SKM-1 (cell line): ENCODE measurements around the gene MED8.
A peak's percentile ranks its signal among the peaks of the same experiment; 100 is the strongest.
"Not testable (repeated sequence)": the region's sequence is repeated elsewhere in the genome, so short reads cannot be mapped to it uniquely, and the experiment has no call there.

Experiments used
- DNase-seq: peaks from one replicate; lab custom pipeline; 2025; ENCODE audit not compliant: unreplicated experiment; lab: John Stamatoyannopoulos, UW

Gene MED8

DNA sequence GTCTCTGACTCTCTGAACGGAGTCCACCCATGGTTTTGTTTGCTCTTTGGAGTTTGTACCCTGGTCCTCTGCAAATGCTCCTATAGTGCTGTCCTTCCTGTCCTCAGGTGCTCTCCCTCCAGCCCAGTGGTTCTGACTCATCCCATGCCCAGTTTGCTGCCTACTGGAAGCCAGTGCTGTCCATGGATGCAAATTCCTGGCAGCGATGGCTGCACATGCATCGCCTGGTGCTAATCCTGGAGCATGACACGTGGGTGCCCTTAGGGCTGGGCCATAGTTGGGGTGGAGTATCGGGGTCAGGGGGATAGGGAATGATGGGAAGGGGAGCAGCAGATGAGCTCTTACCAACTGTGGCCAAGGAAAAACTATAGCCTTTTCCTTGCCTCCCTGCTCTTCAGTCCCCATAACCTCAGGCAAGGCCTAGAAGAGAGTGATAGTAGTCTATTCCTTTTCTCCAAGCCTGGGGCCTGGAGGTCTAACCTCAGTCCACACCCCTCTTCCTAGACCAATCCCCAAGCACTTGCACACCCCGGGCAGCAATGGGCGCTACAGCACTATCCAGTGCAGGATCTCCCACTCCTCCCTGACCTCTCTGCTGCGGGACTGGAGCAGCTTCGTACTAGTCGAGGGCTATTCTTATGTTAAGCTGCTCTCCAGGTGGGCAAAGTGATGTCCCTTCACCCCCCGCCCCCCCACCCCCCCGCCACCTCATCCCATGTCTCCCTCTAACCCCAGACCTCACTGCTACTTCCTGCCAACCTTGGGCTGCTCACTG is 32.6 kb upstream of the MED8 start:
- no peak for DNase-seq

DNA sequence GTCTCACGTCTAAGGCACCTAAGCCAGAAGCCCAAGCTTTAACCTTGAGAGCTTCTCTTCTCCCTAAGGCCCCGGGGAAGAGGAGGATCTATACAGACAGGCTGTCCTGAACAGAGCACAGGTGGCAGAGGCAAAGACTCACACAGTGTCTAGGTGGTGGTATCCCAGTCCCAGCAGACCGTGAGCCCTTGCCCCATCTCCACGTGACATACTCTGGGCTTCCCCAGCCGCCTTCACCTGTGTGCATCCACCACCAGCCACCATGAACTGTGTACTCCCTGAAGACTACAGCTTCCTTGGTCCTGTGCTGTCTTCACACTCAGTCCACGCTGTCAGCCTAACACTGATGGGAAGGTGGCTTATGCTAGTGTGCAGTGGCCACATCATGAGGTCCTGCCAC is 31.8 kb upstream of the MED8 start:
- no peak for DNase-seq

DNA sequence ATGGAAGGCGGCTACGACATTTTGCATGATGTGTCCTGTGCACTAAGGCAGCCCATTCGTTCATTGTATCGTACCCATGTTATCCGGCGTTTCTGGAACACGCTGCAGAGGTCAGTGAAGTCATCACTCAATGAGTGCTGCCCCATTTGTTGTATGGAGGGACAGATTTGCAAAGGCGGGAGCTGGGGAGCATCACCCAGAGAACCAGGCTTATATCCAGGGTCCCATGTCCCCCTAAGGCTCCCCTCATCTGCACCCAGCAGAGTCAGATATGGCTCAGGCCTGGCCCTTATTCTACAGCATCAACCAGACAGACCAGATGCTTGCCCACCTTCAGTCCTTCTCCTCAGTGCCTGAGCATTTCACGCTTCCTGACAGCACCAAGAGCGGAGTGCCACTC is 31.3 kb upstream of the MED8 start:
- DNase-seq = no peak

DNA sequence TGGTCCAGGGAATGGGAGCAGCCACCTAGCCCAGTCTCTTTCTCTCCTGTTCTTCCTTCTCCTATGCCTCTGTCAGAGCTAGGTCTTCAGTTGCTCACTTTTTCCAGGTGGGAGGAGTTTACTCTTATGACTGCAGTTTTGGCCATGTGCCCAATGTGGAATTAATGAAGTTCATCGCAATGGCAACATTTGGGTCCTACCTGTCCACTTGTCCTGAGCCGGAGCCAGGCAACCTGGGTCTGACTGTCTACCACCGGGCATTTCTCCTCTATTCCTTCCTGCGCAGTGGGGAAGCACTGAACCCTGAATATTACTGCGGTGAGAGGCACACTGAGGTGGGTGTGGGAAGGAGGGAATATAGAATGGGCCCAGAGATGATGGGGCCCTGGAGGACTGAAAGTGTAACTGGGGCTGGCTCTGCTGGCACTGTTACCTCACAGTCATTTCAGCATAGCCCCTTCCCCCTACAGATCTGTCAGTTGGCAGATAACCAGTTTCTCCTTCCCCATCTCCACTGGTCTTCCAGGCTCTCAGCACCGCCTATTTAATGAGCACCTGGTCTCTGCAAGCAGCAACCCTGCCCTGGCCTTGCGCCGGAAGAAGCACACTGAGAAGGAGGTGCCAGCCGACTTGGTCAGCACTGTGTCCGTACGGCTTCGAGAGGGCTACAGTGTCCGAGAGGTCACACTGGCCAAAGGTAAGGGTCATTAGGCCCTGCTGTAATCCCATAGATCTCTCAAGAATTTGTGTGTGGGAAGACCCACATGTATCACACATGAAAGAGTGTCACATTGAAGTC is 30.2 kb upstream of the MED8 start:
- no peak for DNase-seq

DNA sequence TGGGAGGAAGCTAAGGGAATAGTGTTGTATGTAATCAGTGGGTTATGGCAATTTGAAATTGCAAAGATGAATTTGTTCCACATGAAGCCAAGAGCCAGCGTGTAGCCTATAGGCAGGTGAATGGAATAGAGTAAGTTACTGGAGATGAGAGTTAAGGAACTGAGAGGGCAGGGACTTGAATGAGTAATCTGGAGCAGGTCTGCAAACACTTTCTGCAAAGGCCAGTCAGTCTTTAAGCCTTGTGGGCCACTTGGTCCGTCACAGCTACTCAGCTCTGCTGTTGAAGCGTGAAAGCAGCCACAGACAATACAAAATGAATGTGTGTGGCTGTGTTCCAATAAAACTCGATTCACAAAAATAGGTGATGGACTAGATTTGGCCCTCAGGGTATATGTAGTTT is 29.3 kb upstream of the MED8 start:
- no peak for DNase-seq

DNA sequence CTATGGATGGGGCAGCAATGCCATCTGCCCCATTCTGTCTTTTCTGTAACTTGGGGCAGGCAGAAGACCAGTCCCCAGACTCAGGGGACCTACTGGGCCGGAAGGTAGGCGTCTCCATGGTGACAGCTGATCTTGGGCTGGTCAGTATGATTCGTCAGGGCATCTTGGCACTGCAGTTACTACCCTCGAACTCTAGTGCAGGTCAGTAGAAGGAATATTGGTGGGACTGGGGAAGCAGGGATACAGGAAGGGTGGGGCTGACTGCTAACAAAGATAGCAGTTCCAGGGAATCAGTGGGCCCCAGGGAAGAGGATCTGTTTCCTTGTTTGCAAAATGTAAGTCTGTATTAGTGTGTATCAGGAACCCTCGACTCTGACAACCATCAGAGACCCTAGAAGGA is 26.3 kb upstream of the MED8 start:
- DNase-seq = no peak

DNA sequence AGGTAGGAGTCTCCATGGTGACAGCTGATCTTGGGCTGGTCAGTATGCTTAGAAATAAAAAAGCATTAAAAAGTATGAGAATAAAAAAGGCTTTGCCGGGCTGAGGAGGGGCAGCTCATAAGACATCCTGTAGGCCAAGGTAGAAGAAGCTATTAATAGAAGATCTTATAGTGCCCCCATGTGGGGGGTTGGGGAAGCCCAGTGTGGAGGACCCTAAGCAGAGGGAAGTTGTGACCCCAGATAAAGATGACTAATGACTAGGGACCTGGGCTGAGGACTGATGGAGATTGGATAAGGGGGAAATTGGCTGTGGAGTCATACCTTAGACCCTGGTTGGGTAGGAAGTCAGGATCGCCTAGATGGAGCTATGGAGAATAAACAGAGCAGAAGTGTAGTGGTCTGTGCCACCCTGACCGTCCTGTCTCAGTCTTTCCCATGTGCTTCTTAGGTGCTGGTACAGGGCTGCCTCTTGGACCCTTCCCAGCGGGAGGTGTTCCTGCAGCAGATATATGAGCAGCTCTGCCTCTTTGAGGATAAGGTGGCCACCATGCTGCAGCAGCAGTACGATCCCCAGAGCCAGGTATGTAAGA is 25.1 kb upstream of the MED8 start:
- DNase-seq = peak; percentile 20

DNA sequence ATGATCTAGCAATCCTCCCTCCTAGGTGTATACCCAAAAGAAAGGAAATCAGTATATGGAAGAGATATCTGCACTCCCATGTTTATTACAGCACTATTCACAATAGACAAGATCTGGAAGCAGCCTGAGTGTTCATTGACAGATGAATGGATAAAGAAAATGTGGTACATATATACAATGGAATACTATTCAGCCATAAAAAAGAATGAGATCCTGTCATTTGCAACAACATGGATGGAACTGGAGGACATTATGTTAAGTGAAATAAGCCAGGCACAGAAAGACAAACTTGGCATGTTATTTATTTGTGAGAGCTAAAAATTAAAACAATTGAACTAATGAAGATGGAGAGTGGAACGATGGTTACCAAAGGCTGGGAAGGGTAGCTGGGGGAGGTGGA is 23.8 kb upstream of the MED8 start:
- not testable (repeated sequence) for DNase-seq

DNA sequence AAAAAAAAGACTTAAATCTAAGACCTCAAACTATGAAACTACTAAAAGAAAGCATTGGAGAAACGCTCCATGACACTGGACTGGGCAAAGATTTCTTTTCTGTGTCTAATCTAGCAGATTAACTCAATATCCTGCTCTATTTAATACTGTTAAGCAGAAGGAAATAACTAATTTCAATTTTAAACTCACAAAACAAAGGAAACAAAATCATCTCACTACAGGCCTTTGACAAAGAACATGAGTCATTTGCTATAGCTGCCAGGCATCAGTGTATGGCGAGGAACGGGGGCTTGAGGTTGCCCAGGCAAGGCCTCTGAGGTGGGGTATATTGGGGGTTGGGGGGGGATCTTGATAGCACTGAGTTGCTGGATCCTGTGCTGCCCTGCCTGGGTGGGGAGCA is 21.0 kb upstream of the MED8 start:
- DNase-seq = no peak

DNA sequence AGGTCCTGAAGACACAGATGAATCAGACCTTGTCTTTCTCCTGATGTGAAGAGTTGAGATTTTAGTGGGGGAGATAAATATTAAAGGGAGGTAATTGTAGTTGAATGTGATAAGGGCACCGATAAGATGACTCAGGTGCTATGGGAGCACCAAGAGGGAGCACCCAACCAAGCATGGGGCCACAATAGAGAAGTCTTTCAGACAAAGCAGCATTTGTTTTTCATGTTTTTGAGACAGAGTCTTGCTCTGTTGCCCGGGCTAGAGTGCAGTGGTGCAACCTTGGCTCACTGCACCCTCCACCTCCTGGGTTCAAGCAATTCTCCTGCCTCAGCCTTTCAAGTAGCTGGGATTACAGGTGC is 16.3 kb upstream of the MED8 start:
- DNase-seq = no peak

DNA sequence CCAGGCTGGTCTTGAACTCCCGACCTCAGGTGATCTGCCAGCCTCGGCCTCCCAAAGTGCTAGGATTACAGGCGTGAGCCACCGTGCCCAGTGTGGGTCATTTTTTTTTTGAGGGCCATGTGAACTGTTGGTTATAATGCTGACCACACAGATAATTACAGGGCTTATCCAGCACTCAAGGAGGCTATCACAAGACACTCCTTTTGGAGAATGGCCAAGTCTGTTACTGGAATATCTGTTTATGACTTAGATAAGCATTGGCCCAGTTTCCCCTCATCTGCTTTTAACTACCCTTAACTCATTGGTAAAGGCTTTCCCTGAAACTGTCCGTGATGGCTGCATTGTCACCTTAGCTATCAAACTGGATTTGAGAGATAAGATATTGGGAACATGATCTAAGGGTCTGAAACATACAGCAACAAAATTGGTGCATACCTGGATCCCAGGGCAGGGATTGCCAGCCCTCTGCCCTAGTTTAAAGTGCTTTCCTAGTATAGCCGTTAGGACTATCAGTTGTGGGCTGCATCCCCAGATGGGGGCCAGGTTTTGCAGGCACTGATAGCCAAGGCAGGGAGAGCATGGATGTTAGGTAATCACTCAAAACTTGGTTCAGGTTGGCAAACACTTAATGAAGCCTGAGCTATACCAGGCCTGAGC is 15.7 kb upstream of the MED8 start:
- DNase-seq = no peak

DNA sequence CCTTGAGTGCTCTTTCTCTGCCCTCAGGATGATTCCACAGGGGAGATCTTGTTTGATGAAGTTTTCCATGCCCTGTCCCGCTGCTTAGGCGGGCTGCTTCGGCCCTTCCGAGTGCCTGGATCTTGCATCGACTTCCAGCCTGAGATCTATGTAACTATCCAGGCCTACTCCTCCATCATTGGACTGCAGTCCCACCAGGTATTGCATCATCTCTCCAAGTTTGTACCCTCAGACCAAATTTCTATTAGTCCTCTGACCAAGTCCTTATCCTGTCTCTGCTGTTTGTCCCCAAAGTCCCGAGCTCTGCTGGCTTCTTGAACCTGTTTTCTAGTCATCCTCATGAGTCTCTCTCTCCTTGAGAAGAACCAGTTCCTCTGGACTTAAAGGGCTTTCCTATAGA is 14.8 kb upstream of the MED8 start:
- DNase-seq = no peak

DNA sequence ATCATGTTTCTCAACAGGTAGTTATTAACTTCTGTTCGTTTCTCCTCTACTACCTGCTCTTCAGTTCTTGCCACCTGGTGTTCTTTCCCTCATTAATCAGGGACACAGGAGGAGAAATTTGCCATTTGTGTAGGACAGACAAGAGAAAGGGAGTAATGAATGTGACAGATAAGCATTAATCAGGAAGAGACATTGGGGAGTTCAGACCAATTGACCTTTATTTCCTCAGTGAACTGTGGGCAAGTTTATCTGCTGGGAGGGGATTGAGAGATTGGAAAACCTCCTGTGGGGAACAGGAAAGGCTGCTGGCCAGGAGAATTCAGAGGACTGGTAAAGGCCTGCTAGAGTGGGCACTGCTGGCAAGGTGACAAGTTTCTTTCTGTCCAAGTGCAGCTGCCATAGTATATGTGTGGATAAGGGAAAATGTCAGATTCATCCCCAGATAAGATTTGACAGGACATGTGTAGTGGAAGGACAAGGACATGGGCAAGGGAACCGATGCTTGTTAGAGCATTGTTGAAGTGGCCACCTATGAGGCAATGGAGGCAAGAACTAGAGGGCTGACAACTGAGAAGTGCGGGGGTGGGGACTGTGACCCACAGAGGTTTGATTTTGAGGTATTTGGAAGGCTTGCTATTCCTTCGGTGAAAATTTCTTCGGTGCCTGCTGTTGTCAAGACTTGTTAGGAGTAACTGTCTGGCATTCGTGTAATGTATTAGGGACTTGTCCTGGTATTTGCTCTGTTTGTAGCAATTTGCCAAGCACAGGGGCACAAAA is 12.7 kb upstream of the MED8 start:
- no peak for DNase-seq

DNA sequence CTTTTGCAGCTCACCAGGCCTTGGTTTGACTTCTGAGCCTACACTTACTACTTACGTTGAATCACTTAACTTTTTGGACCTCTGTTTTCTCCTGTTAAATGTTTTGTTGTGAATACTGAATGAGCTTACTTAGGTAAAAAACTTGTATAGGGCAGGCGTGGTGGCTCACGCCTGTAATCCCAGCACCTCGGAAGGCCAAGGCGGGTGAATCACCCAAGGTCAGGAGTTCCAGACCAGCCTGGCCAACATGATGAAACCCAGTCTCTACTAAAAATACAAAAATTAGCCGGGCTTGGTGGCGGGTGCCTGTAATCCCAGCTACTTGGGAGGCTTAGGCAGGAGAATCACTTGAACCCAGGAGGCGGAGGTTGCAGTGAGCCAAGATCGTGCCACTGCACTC is 10.8 kb upstream of the MED8 start:
- not testable (repeated sequence) for DNase-seq

DNA sequence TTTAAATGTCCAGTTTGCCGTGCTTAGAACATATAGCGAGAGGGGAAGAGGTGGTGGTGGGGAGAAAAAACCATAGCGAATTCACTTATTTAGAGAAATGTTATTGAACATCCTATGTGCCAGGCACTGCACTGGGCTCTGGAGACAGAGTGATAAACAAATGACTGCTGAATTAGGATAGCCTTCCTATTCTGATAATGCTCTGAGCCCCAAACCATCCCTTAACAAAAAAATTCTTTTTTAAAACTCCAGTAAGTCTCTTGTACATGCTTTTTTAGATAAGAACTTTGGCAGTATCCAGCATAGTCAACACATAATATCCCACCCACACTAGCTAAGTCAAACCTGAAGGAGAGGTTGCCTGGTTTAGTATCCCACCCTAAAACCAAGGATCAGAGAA is 8.6 kb upstream of the MED8 start:
- DNase-seq = no peak

DNA sequence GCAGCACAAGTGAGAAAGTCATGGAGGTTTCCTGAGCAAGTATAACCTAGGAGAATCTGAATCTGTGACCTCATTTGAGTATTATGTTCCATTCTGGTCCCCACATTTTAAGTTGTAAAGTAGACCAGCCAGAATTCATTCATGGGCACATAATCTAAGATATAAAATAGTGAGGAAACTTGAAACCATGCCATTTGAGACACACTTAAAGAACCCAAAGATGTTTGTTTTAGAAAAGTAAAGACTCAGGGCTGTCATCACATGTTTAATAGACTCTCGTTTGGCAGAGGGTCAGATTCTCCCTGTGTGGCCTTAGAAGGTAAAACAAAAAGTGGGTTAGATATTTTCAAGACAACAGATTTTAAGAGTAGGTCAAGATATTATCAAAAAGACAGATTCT is 6.5 kb upstream of the MED8 start:
- DNase-seq = no peak

DNA sequence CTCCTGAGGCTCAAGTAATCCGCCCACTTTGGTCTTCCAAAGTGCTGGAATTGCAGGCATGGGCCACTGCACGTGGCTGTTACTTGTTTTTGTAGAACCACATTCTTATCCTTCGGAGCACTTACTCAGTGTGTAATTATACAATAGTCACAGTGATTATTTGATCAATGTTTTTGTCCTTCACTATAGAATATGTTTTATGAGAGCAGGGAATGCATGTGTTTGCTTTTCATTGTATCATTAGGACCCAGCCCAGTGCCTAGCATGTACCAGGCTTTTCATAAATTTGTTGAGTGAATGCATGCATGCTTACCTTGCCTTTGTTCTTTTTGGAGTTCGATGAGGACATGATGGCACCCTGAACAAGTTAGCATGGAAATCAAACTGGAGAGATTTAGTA is 5.9 kb upstream of the MED8 start:
- DNase-seq = no peak

DNA sequence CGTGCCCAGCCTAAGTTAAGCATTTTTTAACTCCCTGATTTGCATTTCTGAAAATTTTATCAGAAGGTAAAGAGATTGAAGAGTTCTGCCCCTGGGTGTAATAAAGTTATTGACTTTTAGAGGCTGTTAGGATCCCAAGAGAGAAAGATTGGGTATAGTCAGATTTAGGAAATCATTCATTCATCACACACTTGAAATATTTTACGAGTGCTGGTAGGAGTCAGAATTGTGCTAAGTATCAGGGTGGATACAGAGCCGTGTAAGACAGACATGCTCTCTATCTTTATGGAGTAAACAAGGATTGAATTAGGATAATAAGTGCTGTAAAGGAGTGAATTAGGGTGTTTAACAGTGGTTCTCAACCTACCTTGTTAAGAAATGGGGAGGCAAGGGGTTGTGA is 3.1 kb upstream of the MED8 start:
- no peak for DNase-seq

DNA sequence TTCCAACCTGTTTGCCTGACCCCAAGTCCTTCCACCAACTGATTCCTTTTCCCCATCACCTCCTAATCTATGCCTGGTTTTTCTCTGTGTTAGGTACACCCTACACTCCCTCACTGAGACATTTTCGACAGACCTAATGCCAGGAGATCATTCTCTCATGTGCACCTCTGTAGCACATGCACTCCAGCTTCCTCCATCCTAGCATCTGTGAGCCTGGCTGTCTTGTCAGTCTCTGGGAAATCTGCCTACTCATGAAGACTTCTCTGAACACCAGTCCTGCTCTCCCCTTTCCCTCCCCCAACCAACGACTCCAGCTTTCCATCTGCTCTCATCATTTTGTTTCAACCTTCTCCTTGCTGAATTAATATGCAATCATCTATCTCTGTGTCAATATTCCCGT is 987 bp downstream of the MED8 start:
- DNase-seq = no peak

DNA sequence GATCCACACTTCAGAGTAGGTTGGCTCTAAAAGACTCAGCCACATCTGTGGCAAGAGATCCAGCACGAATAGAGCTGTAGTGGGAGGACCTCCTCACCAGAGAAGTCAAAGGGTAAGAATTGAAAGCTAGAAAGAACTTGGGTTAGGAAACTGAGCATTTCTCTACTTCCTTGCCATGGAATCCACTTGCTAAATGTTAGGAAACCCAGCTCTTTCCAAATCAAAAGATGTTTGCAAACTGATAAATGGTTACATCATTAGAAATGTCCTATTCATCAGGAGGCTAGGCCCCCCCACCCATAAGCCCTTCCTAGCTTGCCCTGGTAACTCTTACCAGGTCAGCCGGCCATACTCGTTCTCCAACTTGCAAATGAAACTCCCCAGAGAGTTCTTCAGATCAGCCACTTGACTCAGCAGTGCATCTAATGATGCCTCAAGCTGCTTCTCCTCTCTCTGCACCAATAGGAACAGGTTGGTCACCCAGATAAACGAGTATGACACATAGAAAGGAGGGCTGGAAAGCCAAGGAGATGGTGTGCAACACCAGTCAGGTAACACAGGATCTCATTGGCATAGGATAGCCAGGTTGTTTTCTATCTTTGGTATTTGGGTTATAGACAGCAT is 1.5 kb downstream of the MED8 start:
- DNase-seq = no peak

DNA sequence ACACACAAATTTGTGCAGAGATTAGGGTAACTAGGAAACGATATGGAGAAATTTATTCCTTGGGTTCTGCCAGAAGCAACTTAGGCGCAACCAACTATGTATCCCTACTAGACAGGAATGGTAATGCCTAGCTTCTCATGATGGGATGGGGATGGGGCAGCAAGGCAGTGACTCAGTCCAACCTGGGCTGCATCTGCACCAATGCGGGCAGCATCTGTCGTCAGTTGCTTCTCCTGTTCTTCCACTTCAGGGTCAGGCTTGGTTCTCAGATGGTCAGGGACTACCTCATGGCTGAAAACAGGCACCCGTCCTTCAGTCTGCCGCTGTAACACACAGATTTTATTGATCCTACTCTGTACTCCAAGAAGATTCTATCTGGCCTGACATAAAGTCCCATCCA is 2.9 kb downstream of the MED8 start:
- no peak for DNase-seq
